ENCODE measurements around the gene CAPN6.

CAPN6 gene

DNA sequence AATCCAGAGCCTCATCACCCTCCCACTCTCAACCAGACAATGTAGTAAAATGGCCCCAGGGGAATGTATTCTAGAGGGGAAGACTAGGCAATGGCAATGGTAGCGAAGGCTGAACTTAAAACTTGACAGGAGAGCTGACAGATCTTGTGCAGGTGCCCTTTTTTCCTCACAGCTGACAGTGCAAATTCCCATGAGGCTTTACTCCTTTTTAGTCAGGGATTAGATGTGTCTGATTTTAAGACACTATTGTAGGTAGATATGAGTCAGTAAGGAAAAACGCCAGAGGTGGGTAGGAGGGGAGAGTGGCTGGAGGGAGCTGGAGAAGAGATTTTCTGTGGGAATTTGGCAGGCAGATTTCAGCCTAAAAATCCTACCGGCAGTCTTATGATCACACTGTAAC, 10.7 kb downstream of the CAPN6 start:
- Mint-ChIP-seq H3K27me3 (ENCODE audit: low read depth) (no peaks in the 10 kb centered on the region), H3K9me3 (no peaks in the 10 kb centered on the region), H3K4me3 (no peak overlapping the region)

DNA sequence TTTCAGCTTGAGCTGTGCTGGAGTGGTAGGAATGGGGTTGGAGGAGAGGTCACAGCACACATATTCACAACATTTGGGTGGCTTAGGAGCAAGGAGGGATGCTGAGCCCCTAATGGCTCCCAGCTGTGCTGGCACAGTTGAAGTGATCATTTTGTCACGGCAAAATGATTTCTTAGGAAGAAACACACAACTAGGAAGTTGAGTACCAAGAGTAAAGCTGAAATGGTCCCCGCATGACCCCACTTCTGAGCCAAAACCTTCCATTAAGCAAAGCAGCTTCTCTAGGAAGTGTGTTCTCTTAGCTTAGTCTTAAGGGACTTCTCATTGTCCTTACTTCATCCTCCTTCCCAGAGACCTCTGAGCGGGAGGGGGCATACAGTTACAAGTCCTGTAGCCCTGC, 12.6 kb downstream of the CAPN6 start:
- Mint-ChIP-seq H3K36me3 (ENCODE audit: low read depth) (no peaks in the 10 kb centered on the region), H3K27me3 (ENCODE audit: low read depth) (no peaks in the 10 kb centered on the region), H3K9me3 (no peaks in the 10 kb centered on the region), H3K27ac (no peak overlapping the region), H3K4me1 (ENCODE audit: low read depth) (no peaks in the 10 kb centered on the region), H3K4me3 (no peak overlapping the region)

More for the DNA sequence above, 10.7 kb downstream of the CAPN6 start:
- H3K4me1 Mint-ChIP-seq (ENCODE audit: low read depth), result no peaks in the 10 kb centered on the region
- no peaks in the 10 kb centered on the region for H3K36me3 Mint-ChIP-seq (ENCODE audit: low read depth)
- no peak overlapping the region for H3K27ac Mint-ChIP-seq

DNA sequence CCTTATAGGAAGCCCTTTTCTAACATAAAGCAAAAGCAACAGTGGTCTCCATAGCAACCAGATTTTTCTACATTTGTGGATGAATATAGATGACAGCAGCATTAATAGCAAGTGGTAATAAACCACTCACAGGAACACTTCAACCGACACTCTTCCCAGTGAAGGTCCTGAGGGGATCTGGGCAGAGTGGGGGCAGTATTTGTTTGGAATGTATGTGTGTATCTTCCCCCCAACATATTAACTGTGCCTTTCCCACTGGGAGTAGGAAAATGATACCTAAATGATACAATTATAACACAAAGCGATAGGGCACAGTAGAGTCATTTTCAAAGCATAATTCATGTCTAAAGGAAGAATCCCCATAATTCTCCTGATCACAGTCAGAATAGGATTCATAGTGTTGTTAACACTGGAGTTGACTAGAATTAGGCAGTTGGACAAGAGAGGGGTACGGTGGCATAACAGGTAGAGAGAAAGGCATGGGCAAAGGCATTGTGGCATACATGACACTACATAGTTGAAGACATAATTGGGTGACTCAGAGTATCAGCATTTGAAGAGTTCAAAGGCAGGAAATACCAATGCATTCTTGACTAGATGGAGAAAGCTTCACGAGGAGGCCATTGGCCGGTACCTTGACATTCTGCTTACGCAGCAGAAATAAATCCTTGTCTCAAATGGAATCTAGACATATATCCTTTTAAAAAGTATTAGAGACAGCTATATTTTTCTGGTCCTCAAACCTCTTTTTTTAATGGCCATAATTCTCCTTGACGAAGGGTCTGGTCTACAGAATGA, 15.2 kb downstream of the CAPN6 start:
- H3K4me3 Mint-ChIP-seq, result no peak overlapping the region
- H3K27me3 Mint-ChIP-seq (ENCODE audit: low read depth), result no peaks in the 10 kb centered on the region
- no peaks in the 10 kb centered on the region for H3K9me3 Mint-ChIP-seq
- H3K27ac Mint-ChIP-seq, result no peak overlapping the region
- no peaks in the 10 kb centered on the region for H3K36me3 Mint-ChIP-seq (ENCODE audit: low read depth)
- H3K4me1 Mint-ChIP-seq (ENCODE audit: low read depth), result no peaks in the 10 kb centered on the region

DNA sequence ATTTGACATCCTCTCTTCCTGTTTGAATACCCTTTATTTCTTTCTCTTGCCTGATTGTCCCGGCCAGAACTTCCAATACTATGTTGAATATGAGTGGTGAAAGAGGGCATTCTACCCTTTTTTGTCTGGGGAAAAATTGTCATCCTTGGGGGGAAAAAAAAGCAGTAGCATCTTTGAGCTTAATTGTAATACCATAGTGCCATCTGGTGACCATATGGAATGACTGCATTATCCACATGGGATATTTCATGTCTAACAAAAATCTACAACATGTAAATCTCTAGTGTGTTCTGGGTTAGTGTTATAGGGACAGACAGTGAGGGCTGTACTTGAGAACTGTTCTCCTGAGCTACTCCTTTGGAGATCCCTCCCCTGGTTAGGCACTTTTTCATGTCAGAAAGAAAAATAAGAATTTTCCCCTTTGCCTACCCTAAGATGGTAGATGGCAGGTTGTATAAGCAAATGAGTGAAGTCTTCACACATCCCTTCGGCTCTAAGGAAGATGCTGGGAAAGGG, 26.0 kb downstream of the CAPN6 start:
- Mint-ChIP-seq H3K9me3 (no peaks in the 10 kb centered on the region), H3K4me1 (ENCODE audit: low read depth) (no peaks in the 10 kb centered on the region), H3K36me3 (ENCODE audit: low read depth) (no peaks in the 10 kb centered on the region), H3K4me3 (no peak overlapping the region), H3K27ac (no peak overlapping the region), H3K27me3 (ENCODE audit: low read depth) (no peaks in the 10 kb centered on the region)

DNA sequence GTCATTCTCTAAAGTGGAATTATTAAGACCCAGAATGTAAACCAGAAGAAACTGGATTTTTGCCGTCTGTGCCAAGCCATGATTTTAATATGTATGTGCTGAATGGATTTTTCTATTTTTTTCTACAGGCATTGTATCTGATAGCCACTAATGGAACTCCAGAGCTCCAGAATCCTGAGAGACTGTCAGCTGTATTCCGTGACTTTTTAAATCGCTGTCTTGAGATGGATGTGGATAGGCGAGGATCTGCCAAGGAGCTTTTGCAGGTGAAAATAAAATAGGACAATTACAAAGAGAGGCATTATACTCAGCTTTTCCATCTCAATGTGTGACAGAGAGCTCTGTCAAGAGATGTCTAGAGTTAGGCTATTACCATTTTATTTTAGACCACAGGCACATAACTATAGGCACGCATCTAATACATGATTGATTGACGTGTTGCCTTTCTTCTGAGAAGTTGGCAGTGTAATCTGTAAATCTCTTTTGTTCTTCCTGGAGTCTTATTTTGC, 53.9 kb downstream of the CAPN6 start:
- Mint-ChIP-seq H3K4me1 (ENCODE audit: low read depth) (no peaks in the 10 kb centered on the region), H3K27me3 (ENCODE audit: low read depth) (peaks cover 3% of the 10 kb centered on the region), H3K4me3 (no peak overlapping the region), H3K36me3 (ENCODE audit: low read depth) (no peaks in the 10 kb centered on the region), H3K27ac (no peak overlapping the region), H3K9me3 (no peaks in the 10 kb centered on the region)

DNA sequence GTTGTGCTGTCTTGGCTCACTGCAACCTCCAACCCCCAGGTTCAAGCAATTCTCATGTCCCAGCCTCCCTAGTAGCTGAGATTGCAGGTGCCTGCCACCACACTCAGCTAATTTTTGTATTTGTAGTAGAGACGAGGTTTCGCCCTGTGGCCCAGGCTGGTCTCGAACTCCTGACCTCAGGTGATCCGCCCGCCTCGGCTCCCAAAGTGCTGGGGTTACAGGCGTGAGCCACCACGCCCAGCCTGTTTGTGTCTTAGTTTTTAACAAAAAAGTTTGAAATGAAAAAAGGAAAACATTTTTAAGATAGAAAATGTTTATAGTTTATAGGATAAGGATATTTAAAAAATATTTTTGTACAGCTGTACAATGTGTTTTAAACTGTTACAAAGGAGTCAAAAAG, 62.4 kb downstream of the CAPN6 start:
- Mint-ChIP-seq H3K9me3 (no peaks in the 10 kb centered on the region), H3K4me3 (no peak overlapping the region), H3K27me3 (ENCODE audit: low read depth) (peaks cover 7% of the 10 kb centered on the region), H3K36me3 (ENCODE audit: low read depth) (no peaks in the 10 kb centered on the region), H3K27ac (no peak overlapping the region), H3K4me1 (ENCODE audit: low read depth) (no peaks in the 10 kb centered on the region)

DNA sequence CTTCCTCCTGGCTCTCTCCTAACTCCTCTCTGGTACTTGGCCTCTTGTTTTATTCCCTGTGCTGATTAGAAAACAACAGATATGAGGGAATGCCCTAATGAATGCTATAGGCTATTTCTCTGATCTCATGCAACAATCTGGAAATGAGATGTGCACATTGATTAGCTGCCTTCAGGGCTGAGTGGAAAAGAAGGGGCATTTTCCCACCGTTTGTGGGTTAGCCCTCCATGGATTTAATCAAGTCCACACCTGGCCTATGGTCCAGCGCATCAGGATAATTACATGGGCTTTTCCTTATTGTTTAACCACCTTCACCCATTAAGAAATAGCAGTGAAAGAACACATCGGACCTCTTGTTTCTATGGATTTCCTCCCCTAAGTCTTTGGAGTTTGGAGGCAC, 70.0 kb downstream of the CAPN6 start:
- H3K9me3 Mint-ChIP-seq, result no peaks in the 10 kb centered on the region
- H3K27ac Mint-ChIP-seq, result no peak overlapping the region
- H3K36me3 Mint-ChIP-seq (ENCODE audit: low read depth), result no peaks in the 10 kb centered on the region
- no peaks in the 10 kb centered on the region for H3K4me1 Mint-ChIP-seq (ENCODE audit: low read depth)
- H3K27me3 Mint-ChIP-seq (ENCODE audit: low read depth), result peaks cover 11% of the 10 kb centered on the region
- H3K4me3 Mint-ChIP-seq, result no peak overlapping the region

DNA sequence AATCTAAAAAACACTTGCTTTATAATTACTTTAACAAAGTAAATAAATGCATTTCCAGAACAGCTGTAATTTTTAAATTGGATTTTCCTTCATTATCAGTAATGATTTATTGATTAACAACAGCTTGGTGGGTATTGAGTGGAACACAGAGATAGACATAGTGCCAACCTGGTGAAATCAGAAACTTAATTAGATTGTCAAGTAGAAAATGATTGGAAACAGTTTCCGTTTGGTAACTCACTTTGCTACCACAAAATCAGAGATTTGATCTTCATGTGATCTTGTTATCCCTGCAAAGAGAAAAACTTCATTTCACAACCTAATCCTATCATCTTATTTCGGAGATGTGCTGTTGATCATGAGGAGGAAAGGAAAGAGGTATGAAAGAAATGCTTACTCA, 70.8 kb downstream of the CAPN6 start:
- Mint-ChIP-seq H3K9me3 (no peaks in the 10 kb centered on the region), H3K4me1 (ENCODE audit: low read depth) (no peaks in the 10 kb centered on the region), H3K4me3 (no peak overlapping the region), H3K27me3 (ENCODE audit: low read depth) (peaks cover 11% of the 10 kb centered on the region), H3K36me3 (ENCODE audit: low read depth) (no peaks in the 10 kb centered on the region), H3K27ac (no peak overlapping the region)

Data from T-helper 1 cell treated with Interleukin-12 subunit alpha and Interleukin-12 subunit beta and Interleukin-4 antibody, amounts not matched to agents 30 μg/mL and 1 μg/mL, for 36 hours (primary cell).